Upper lobe of left lung (tissue), 6 donors: ENCODE data around the gene MYH13. TPM values are rescaled to one million over a fixed set of nuclear protein-coding genes. Genes with fewer than 3 reads are reported as not detected.

Source experiments
- ATAC-seq, 2 donors: fragments of 200-7000 bp; cut with Tn5 transposase; one replicate each; pipeline ENCODE4 v1.9.1; 2022; ENCODE audit warnings: mild to moderate bottlenecking in 2 of 2, moderate library complexity in 2 of 2; ENCODE audit not compliant: low FRiP score in 2 of 2
- DNase-seq, 2 donors: peaks; one replicate each; pipeline ENCODE4 v3.0.0-alpha.2; 2019 to 2020
- H3K27ac ChIP-seq, 4 donors: fragments of 200-600 bp; sonication (generic); one replicate each; pipeline ENCODE4 v1.5.1; 2016 to 2019
- H3K27me3 ChIP-seq, 4 donors: fragments of 200-600 bp; sonication (generic); one replicate each; pipeline ENCODE4 v1.5.1; 2017 to 2019
- H3K36me3 ChIP-seq, 4 donors: fragments of 200-600 bp; sonication (generic); one replicate each; pipeline ENCODE4 v1.5.1; 2016 to 2019
- H3K4me1 ChIP-seq, 4 donors: fragments of 200-600 bp; sonication (generic); one replicate each; pipeline ENCODE4 v1.5.1; 2018 to 2019
- H3K4me3 ChIP-seq, 4 donors: fragments of 200-600 bp; sonication (generic); one replicate each; pipeline ENCODE4 v1.5.1; 2017 to 2019; ENCODE audit warnings: mild to moderate bottlenecking in 2 of 4, moderate library complexity in 1 of 4
- H3K9me3 ChIP-seq, 4 donors: fragments of 200-600 bp; sonication (generic); one replicate each; pipeline ENCODE4 v1.5.1; 2018 to 2019
- CTCF ChIP-seq, 6 experiments: fragments of 450-650 bp in 4 of 6; fragments of 200-600 bp in 2 of 6; sonication (generic) in 2 of 6; IDR thresholded peaks; one replicate each; pipeline ENCODE4 v1.5.1; 2016 to 2019; ENCODE audit warnings: antibody characterized with exemption in 6 of 6
- EP300 ChIP-seq, 4 donors: sonication (generic); formaldehyde crosslinking; IDR thresholded peaks; one replicate each; pipeline ENCODE4 v1.5.1; 2017; ENCODE audit warnings: antibody characterized with exemption in 4 of 4, control low read depth in 2 of 4
- POLR2A ChIP-seq, 4 donors: fragments of 450-650 bp; IDR thresholded peaks; one replicate each; pipeline ENCODE4 v1.5.1; 2016 to 2017; ENCODE audit warnings: antibody characterized with exemption in 4 of 4, mild to moderate bottlenecking in 2 of 4
- POLR2AphosphoS5 ChIP-seq, 2 donors: sonication (generic); formaldehyde crosslinking; IDR thresholded peaks; one replicate each; pipeline ENCODE4 v1.5.1; 2017; ENCODE audit warnings: antibody characterized with exemption in 2 of 2
- WGBS, 2 donors: methylation state at CpG; one replicate each; pipeline ENCODE4 v1.1.5; 2017 to 2018; 5-methylcytosine and 5-hydroxymethylcytosine counted together
- total RNA-seq, 6 donors: library from RNA; depleted of rRNA in 4 of 6; stranded (reverse); fragments of >200 nt in 4 of 6; gene quantifications; one replicate each; pipeline versions ENCODE4 v1.1.0 to v1.2.1, GENCODE V29; 2016 to 2021
- donor health status: DM: no; HTN: no; CAD: no; lungs with moderate emphysema.
- donor health status: DM: no; HTN: yes; CAD: no; lungs with severe emphysema.

MYH13 gene
- total RNA-seq, 6 donors from 2014 or later, result 0.09 to 1.0 TPM; not detected in 4

- Histone ChIP-seq H3K27ac (no peak overlapping the region), H3K4me3 (no peak overlapping the region), H3K27me3 (no peaks in the 10 kb centered on the region), H3K9me3 (no peaks in the 10 kb centered on the region), H3K36me3 (no peaks in the 10 kb centered on the region), H3K4me1 (no peaks in the 10 kb centered on the region)
- ATAC-seq (no peak), DNase-seq (no peak)
- TF ChIP-seq POLR2AphosphoS5 (IDR thresholded peaks at IDR 0.05), result no peak
- WGBS, 2 donors, result 67 to 74% methylated on average over 9 of the region's 9 CpGs
Measured at GRCh38 chr17:10337976-10338375, 34.8 kb downstream of the MYH13 start.

GRCh38 chr17:10337136-10337535 is 35.7 kb downstream of the MYH13 start:
- DNase-seq, result no peak
- no peak overlapping the region for H3K4me3 ChIP-seq
- ATAC-seq, result no peak
- no peaks in the 10 kb centered on the region for H3K36me3 ChIP-seq
- H3K4me1 ChIP-seq, result no peaks in the 10 kb centered on the region
- no peaks in the 10 kb centered on the region for H3K27me3 ChIP-seq
- no peaks in the 10 kb centered on the region for H3K9me3 ChIP-seq
- H3K27ac ChIP-seq, result no peak overlapping the region
- WGBS, 2 donors, result 70 to 77% methylated on average over 9 to 10 of the region's 10 CpGs
- TF ChIP-seq POLR2A (IDR thresholded peaks at IDR 0.05) (no peak), POLR2AphosphoS5 (IDR thresholded peaks at IDR 0.05) (no peak), CTCF (IDR thresholded peaks at IDR 0.05) (no peak), EP300 (IDR thresholded peaks at IDR 0.05) (no peak)

GRCh38 chr17:10336393-10336792 is 36.4 kb downstream of the MYH13 start:
- WGBS, 2 donors, result 66 to 76% methylated on average over 7 of the region's 7 CpGs
- Histone ChIP-seq H3K4me1 (no peaks in the 10 kb centered on the region), H3K27me3 (no peaks in the 10 kb centered on the region), H3K9me3 (no peaks in the 10 kb centered on the region), H3K36me3 (no peaks in the 10 kb centered on the region), H3K4me3 (no peak overlapping the region), H3K27ac (no peak overlapping the region)
- ATAC-seq (no peak), DNase-seq (no peak)
- TF ChIP-seq CTCF (IDR thresholded peaks at IDR 0.05) (no peak), POLR2A (IDR thresholded peaks at IDR 0.05) (no peak), EP300 (IDR thresholded peaks at IDR 0.05) (no peak), POLR2AphosphoS5 (IDR thresholded peaks at IDR 0.05) (no peak)

- H3K27me3 ChIP-seq, result no peaks in the 10 kb centered on the region
- ATAC-seq (no peak), DNase-seq (no peak)
- TF ChIP-seq CTCF (IDR thresholded peaks at IDR 0.05) (no peak), POLR2AphosphoS5 (IDR thresholded peaks at IDR 0.05) (no peak), POLR2A (IDR thresholded peaks at IDR 0.05) (no peak), EP300 (IDR thresholded peaks at IDR 0.05) (no peak)
- no peaks in the 10 kb centered on the region for H3K36me3 ChIP-seq
- no peak overlapping the region for H3K27ac ChIP-seq
- no peaks in the 10 kb centered on the region for H3K9me3 ChIP-seq
- no peaks in the 10 kb centered on the region for H3K4me1 ChIP-seq
- WGBS, 2 donors, result 88 to 100% methylated on average over 1 to 4 of the region's 4 CpGs
- no peak overlapping the region for H3K4me3 ChIP-seq
Measured at GRCh38 chr17:10332515-10332914, 40.3 kb downstream of the MYH13 start.

- DNase-seq, result no peak
- 80 to 81% methylated on average over 15 of the region's 15 CpGs for WGBS, 2 donors
- Histone ChIP-seq H3K27me3 (no peaks in the 10 kb centered on the region), H3K4me1 (no peaks in the 10 kb centered on the region), H3K4me3 (no peak overlapping the region), H3K9me3 (no peaks in the 10 kb centered on the region), H3K27ac (no peak overlapping the region), H3K36me3 (no peaks in the 10 kb centered on the region)
- no peak for TF ChIP-seq POLR2AphosphoS5 (IDR thresholded peaks at IDR 0.05)
- no peak for TF ChIP-seq CTCF (IDR thresholded peaks at IDR 0.05)
- TF ChIP-seq POLR2A (IDR thresholded peaks at IDR 0.05), result no peak
- no peak for TF ChIP-seq EP300 (IDR thresholded peaks at IDR 0.05)
- ATAC-seq, result no peak
Measured at GRCh38 chr17:10328971-10329923, 43.6 kb downstream of the MYH13 start.
